Kidney (tissue), 14 donors: ENCODE measurements around the gene KRTCAP2. TPM values are rescaled to one million over a fixed set of nuclear protein-coding genes. Genes with fewer than 3 reads are reported as not detected.

Experiments
- DNase-seq, 5 donors: peaks; one replicate each; pipeline ENCODE4 v3.0.0-alpha.2; 2013 to 2020
- FAIRE-seq: peaks from 2 replicates; lab custom pipeline; 2012; peaks lifted over from hg19 to GRCh38; lab: Jason Lieb, UNC
- H3K27ac ChIP-seq, 2 donors: one replicate each; pipeline ENCODE4 v1.7.0; 2013; ENCODE audit warnings: low read depth in 2 of 2, low read length in 2 of 2, inconsistent platforms in 1 of 2
- H3K27me3 ChIP-seq: one replicate; pipeline ENCODE4 v1.7.1; 2013; ENCODE audit warnings: low read length, inconsistent platforms; ENCODE audit not compliant: control insufficient read depth, insufficient read depth
- H3K36me3 ChIP-seq, 3 donors: one replicate each; pipeline versions ENCODE4 v1.7.0 to v1.7.1; 2013; ENCODE audit warnings: low read length in 3 of 3, control low read depth in 1 of 3, inconsistent platforms in 1 of 3; ENCODE audit not compliant: insufficient read depth in 3 of 3, control insufficient read depth in 2 of 3
- H3K4me1 ChIP-seq, 3 donors: one replicate each; pipeline versions ENCODE4 v1.7.0 to v1.7.1; 2013; ENCODE audit warnings: low read length in 3 of 3, inconsistent platforms in 1 of 3, low read depth in 1 of 3; ENCODE audit not compliant: control insufficient read depth in 2 of 3, insufficient read depth in 2 of 3
- H3K4me3 ChIP-seq, 3 donors: one replicate each; pipeline versions ENCODE4 v1.7.0 to v1.8.1; 2013; ENCODE audit warnings: low read length in 3 of 3, control low read depth in 1 of 3, inconsistent platforms in 1 of 3
- H3K9ac ChIP-seq, 3 donors: one replicate each; pipeline versions ENCODE4 v1.7.0 to v1.7.1; 2013; ENCODE audit warnings: low read length in 3 of 3, control low read depth in 1 of 3, inconsistent platforms in 1 of 3
- H3K9me3 ChIP-seq, 3 donors: one replicate each; pipeline versions ENCODE4 v1.7.0 to v1.7.1; 2013; ENCODE audit warnings: low read length in 3 of 3, control low read depth in 1 of 3, inconsistent platforms in 1 of 3; ENCODE audit not compliant: control insufficient read depth in 2 of 3, insufficient read depth in 1 of 3
- intact Hi-C: fragments of 100-400 bp; cut with DNase I; formaldehyde crosslinking; loops from one replicate; pipeline ENCODE4 v1.11.1; 2022
- polyA plus RNA-seq: library from polyadenylated mRNA; stranded (reverse); fragments of 350-450 nt; fragmentation: Illumina TruSeq; extraction: RNeasy Lipid Tissue Mini Kit (QIAGEN cat#74804); gene quantifications from one replicate; pipeline ENCODE4 v1.2.3, GENCODE V29; 2014; ENCODE audit warnings: low read depth, low replicate concordance; ENCODE audit not compliant: insufficient read depth
- total RNA-seq: library from RNA; stranded (reverse); fragmentation: NEBNext Ultra II Directional; extraction: Animal tissue kit (Norgen Biotek cat#: 25700); gene quantifications from one replicate; pipeline ENCODE4 v1.2.1, GENCODE V29; 2021
- TF ChIP-seq, protein P1 (sequence below): IDR thresholded peaks from 3 replicates; pipeline ENCODE4 v1.5.1; 2012; ENCODE audit warnings: mild to moderate bottlenecking, moderate library complexity, borderline replicate concordance; ENCODE audit not compliant: insufficient read depth; ENCODE audit errors: extremely low read depth
- donor health status: control.
- donor health status: control.
- donor health status: control.
- donor health status: control.
- donor health status: control.
- donor health status: DM: yes; HTN: yes; CAD: no.
- donor health status: Normal renal cell carcinoma (clear cell type).

Gene KRTCAP2
- total and polyA plus RNA-seq, 2 donors from 2014 or later = 198 to 351 TPM

DNA sequence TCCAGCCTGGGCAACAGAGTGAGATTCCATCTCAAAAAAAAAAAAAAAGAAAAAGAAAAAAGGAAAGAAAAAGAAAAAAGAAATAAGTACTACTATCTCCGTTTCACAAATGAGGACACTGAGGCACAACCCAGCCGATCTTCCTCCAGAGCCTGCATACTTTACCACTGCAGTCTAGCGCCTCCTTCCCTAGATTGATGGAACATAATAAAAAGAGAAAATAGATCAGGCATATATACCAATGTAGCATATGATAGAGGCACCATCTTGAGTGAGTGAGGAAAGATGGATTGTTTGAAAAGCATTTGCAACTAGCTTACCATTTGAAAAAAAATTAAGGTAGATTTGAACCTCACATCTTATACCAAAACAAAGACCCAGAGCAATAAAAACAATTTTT is 27.6 kb downstream of the KRTCAP2 start:
- TF ChIP-seq, protein P1, sequence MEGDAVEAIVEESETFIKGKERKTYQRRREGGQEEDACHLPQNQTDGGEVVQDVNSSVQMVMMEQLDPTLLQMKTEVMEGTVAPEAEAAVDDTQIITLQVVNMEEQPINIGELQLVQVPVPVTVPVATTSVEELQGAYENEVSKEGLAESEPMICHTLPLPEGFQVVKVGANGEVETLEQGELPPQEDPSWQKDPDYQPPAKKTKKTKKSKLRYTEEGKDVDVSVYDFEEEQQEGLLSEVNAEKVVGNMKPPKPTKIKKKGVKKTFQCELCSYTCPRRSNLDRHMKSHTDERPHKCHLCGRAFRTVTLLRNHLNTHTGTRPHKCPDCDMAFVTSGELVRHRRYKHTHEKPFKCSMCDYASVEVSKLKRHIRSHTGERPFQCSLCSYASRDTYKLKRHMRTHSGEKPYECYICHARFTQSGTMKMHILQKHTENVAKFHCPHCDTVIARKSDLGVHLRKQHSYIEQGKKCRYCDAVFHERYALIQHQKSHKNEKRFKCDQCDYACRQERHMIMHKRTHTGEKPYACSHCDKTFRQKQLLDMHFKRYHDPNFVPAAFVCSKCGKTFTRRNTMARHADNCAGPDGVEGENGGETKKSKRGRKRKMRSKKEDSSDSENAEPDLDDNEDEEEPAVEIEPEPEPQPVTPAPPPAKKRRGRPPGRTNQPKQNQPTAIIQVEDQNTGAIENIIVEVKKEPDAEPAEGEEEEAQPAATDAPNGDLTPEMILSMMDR = no peak
- Histone ChIP-seq H3K27me3 (no peaks in the 10 kb centered on the region), H3K4me3 (no peak overlapping the region), H3K27ac (no peak overlapping the region), H3K4me1 (no peaks in the 10 kb centered on the region), H3K9ac (no peak overlapping the region), H3K9me3 (no peaks in the 10 kb centered on the region), H3K36me3 (no peaks in the 10 kb centered on the region)
- intact Hi-C loops = no loop called here
- DNase-seq (no peak), FAIRE-seq (no peak)

DNA sequence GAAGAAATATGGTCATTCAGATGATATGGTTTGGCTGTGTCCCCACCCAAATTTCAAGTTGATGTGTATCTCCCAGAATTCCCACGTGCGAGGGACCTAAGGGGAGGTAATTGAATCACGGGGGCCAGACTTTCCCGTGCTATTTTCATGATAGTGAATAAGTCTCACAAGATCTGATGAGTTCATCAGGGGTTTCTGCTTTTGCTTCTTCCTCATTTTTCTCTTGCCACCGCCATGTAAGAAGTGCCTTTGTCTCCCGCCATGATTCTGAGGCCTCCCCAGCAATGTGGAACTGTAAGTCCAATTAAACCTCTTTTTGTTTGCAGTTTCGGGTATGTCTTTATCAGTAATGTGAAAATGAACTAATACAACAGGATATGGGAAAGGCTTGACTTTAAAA is 31.4 kb downstream of the KRTCAP2 start:
- TF ChIP-seq, protein P1 = no peak
- no peak for FAIRE-seq
- DNase-seq = peak in 1 of 5 donors; percentile 2
- intact Hi-C loops = no loop called here
- H3K27me3 ChIP-seq = no peaks in the 10 kb centered on the region
- no peaks in the 10 kb centered on the region for H3K9me3 ChIP-seq
- no peak overlapping the region for H3K27ac ChIP-seq
- H3K4me1 ChIP-seq = peaks cover 0 to 11% (median 5%) of the 10 kb centered on the region in 3 donors
- H3K36me3 ChIP-seq = no peaks in the 10 kb centered on the region
- no peak overlapping the region for H3K9ac ChIP-seq
- no peak overlapping the region for H3K4me3 ChIP-seq

DNA sequence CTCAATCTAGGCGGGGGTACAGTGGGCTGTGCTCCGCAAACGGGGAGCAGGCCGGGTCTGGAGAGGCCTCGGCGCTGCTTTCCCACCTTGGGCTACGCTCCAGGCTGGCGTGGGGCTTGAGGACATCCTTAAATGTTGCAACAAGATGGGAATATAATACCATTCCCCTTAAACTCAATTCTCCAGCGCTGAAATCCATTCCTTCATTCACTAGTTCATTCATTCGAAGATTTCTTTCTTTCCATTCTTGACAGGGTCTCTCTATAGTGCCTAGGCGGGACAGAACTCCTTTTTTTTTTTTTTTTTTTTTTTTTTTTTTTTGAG is 32.5 kb downstream of the KRTCAP2 start:
- TF ChIP-seq, protein P1 = no peak
- Histone ChIP-seq H3K27ac (peak overlapping the region in 1 of 2 donors; percentile 88), H3K27me3 (no peaks in the 10 kb centered on the region), H3K4me1 (peaks cover 0 to 12% (median 5%) of the 10 kb centered on the region in 3 donors), H3K36me3 (no peaks in the 10 kb centered on the region), H3K9me3 (no peaks in the 10 kb centered on the region), H3K4me3 (peak overlapping the region; percentile 97 to 98 (median 97)), H3K9ac (no peak overlapping the region)
- no peak for FAIRE-seq
- intact Hi-C loops = no loop called here
- DNase-seq = no peak
